ENCODE results near the gene CCDC71L.

DNA sequence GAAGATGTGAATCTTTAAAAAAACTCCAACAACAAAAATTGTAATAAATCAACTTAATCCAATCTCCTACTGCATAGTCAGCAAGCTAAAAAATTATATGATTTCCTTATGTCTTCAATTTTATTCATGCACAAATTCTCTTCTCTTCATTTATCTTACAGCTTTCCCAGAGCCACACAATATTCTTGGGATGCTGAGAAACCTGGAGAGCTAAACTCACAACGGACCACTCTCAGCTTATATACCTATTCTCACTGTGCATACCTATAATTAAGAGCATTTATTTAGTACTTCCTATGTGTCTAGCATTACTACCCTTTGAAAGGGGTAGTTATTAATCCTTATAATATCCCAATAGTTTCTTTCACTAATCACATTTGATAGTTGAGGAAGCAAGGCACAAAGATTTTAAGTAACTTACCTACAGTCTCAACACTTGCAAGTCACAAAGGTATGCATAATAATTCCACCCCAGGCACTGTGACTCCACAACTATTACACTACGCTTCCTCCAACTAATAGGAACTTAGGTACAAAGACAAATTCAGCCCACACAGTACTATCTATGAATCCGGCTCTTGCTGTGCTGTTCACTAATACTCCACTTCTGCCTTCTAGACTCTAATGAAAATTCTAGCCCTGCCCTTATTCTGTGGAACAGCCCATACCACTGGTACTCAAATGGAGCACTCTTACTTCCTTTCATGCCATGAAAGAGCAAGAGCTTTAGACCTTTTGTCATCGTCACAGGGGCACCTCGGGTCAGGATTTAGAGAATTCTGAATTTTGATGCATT lies 5.1 kb downstream of the CCDC71L start:
- TF ChIP-seq POLR2AphosphoS5 (IDR thresholded peaks at IDR 0.05; ENCODE audit: low read depth, low read length) = no peak
- no peak for TF ChIP-seq POLR2A (IDR thresholded peaks at IDR 0.05; ENCODE audit: low read depth, low read length)
